Measurements from ENCODE around the gene COL27A1. TPM values are rescaled to one million over a fixed set of nuclear protein-coding genes. Genes with fewer than 3 reads are reported as not detected.

Gene COL27A1
- total RNA-seq, 1 experiment from 2014 or later: 20.1 TPM

GRCh38 chr9:114250648-114251047, 95.3 kb downstream of the COL27A1 start:
- no peaks in the 10 kb centered on the region for H3K27me3 Mint-ChIP-seq (ENCODE audit: unreplicated experiment)
- no peak for TF ChIP-seq CTCF (IDR thresholded peaks at IDR 0.05; ENCODE audit: unreplicated experiment)
- no peak overlapping the region for H3K4me3 Mint-ChIP-seq (ENCODE audit: low read depth, unreplicated experiment)
- BruUV-seq (replicated peaks): no TSS peak
- no peak for DNase-seq
- CTCF ChIA-PET: no interaction called here
- intact Hi-C loops (cut with micrococcal nuclease; ENCODE audit: unreplicated experiment): no loop called here
- H3K4me1 Mint-ChIP-seq (ENCODE audit: low read depth, unreplicated experiment): no peaks in the 10 kb centered on the region
- peaks cover 6% of the 10 kb centered on the region for H3K36me3 Mint-ChIP-seq (ENCODE audit: insufficient read depth, unreplicated experiment)
- no peaks in the 10 kb centered on the region for H3K9me3 Mint-ChIP-seq (ENCODE audit: low read depth, unreplicated experiment)
- no peak overlapping the region for H3K27ac Mint-ChIP-seq (ENCODE audit: unreplicated experiment)

- Mint-ChIP-seq H3K4me1 (ENCODE audit: low read depth, unreplicated experiment) (no peaks in the 10 kb centered on the region), H3K27me3 (ENCODE audit: unreplicated experiment) (no peaks in the 10 kb centered on the region), H3K4me3 (ENCODE audit: low read depth, unreplicated experiment) (no peak overlapping the region), H3K9me3 (ENCODE audit: low read depth, unreplicated experiment) (no peaks in the 10 kb centered on the region), H3K27ac (ENCODE audit: unreplicated experiment) (no peak overlapping the region), H3K36me3 (ENCODE audit: insufficient read depth, unreplicated experiment) (peaks cover 6% of the 10 kb centered on the region)
- DNase-seq: no peak
- CTCF ChIA-PET: no interaction called here
- BruUV-seq (replicated peaks): no TSS peak
- no peak for TF ChIP-seq CTCF (IDR thresholded peaks at IDR 0.05; ENCODE audit: unreplicated experiment)
- intact Hi-C loops (cut with micrococcal nuclease; ENCODE audit: unreplicated experiment): no loop called here
Observed at GRCh38 chr9:114252394-114252793, 97.1 kb downstream of the COL27A1 start.

GRCh38 chr9:114256827-114257328, 101.5 kb downstream of the COL27A1 start:
- no peak overlapping the region for H3K27ac Mint-ChIP-seq (ENCODE audit: unreplicated experiment)
- peaks cover 6% of the 10 kb centered on the region for H3K36me3 Mint-ChIP-seq (ENCODE audit: insufficient read depth, unreplicated experiment)
- no peak overlapping the region for H3K4me3 Mint-ChIP-seq (ENCODE audit: low read depth, unreplicated experiment)
- CTCF ChIA-PET: no interaction called here
- H3K9me3 Mint-ChIP-seq (ENCODE audit: low read depth, unreplicated experiment): no peaks in the 10 kb centered on the region
- BruUV-seq (replicated peaks): no TSS peak
- no peak for DNase-seq
- no peaks in the 10 kb centered on the region for H3K27me3 Mint-ChIP-seq (ENCODE audit: unreplicated experiment)
- intact Hi-C loops (cut with micrococcal nuclease; ENCODE audit: unreplicated experiment): no loop called here
- TF ChIP-seq CTCF (IDR thresholded peaks at IDR 0.05; ENCODE audit: unreplicated experiment): no peak
- no peaks in the 10 kb centered on the region for H3K4me1 Mint-ChIP-seq (ENCODE audit: low read depth, unreplicated experiment)

GRCh38 chr9:114258218-114258617, 102.9 kb downstream of the COL27A1 start:
- Mint-ChIP-seq H3K27ac (ENCODE audit: unreplicated experiment) (no peak overlapping the region), H3K27me3 (ENCODE audit: unreplicated experiment) (no peaks in the 10 kb centered on the region), H3K36me3 (ENCODE audit: insufficient read depth, unreplicated experiment) (no peaks in the 10 kb centered on the region), H3K4me1 (ENCODE audit: low read depth, unreplicated experiment) (no peaks in the 10 kb centered on the region), H3K4me3 (ENCODE audit: low read depth, unreplicated experiment) (no peak overlapping the region), H3K9me3 (ENCODE audit: low read depth, unreplicated experiment) (no peaks in the 10 kb centered on the region)
- CTCF ChIA-PET: no interaction called here
- intact Hi-C loops (cut with micrococcal nuclease; ENCODE audit: unreplicated experiment): no loop called here
- no peak for TF ChIP-seq CTCF (IDR thresholded peaks at IDR 0.05; ENCODE audit: unreplicated experiment)
- no TSS peak for BruUV-seq (replicated peaks)
- no peak for DNase-seq
